ENCODE data around the gene NRAP.

DNA sequence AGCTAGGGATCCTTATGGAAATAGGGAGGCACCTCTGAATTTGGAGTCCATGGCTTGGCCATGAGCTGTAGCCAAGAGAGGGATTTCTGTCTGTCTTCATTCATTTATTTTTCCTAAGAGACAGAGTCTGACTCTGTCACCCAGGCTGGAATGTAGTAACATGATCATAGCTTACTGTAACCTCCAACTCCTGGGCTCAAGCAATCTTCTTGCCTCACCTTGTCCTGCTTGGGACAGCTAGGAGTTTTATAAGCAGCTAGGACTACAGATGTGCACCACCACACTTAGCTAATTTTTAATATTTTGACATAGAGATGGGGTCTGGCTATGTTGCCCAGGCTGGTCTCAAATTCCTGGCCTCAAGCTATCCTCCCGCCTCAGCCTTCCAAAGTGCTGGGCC, 119.4 kb downstream of the NRAP start:
- TF ChIP-seq, protein P1, sequence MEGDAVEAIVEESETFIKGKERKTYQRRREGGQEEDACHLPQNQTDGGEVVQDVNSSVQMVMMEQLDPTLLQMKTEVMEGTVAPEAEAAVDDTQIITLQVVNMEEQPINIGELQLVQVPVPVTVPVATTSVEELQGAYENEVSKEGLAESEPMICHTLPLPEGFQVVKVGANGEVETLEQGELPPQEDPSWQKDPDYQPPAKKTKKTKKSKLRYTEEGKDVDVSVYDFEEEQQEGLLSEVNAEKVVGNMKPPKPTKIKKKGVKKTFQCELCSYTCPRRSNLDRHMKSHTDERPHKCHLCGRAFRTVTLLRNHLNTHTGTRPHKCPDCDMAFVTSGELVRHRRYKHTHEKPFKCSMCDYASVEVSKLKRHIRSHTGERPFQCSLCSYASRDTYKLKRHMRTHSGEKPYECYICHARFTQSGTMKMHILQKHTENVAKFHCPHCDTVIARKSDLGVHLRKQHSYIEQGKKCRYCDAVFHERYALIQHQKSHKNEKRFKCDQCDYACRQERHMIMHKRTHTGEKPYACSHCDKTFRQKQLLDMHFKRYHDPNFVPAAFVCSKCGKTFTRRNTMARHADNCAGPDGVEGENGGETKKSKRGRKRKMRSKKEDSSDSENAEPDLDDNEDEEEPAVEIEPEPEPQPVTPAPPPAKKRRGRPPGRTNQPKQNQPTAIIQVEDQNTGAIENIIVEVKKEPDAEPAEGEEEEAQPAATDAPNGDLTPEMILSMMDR (IDR thresholded peaks at IDR 0.05) = no peak
- no peak for TF ChIP-seq POLR2A (IDR thresholded peaks at IDR 0.05)

Measured in thyroid gland (tissue), 4 donors.